HG03025 (cell line): ENCODE results near the gene KMT2C.
"Not testable (repeated sequence)": the region's sequence is repeated elsewhere in the genome, so short reads cannot be mapped to it uniquely, and the experiment has no call there.

Experiments used
- ATAC-seq: cut with Tn5 transposase; IDR thresholded peaks from one replicate; pipeline ENCODE4 v1.9.1; 2021; ENCODE audit warnings: mild to moderate bottlenecking, moderate library complexity; ENCODE audit not compliant: unreplicated experiment, low FRiP score

Gene KMT2C

GRCh38 chr7:152442330-152442835 is 6.6 kb upstream of the KMT2C start:
- ATAC-seq: no peak

- ATAC-seq: not testable (repeated sequence)
Observed at GRCh38 chr7:152441810-152442209, 6.0 kb upstream of the KMT2C start.

GRCh38 chr7:152441168-152441567 is 5.4 kb upstream of the KMT2C start:
- not testable (repeated sequence) for ATAC-seq

- not testable (repeated sequence) for ATAC-seq
Observed at GRCh38 chr7:152438017-152438416, 2.2 kb upstream of the KMT2C start.

GRCh38 chr7:152436931-152437575 is 1.2 kb upstream of the KMT2C start:
- ATAC-seq: not testable (repeated sequence)

GRCh38 chr7:152436111-152436930 is 518 bp upstream of the KMT2C start:
- peak; percentile 44 for ATAC-seq

GRCh38 chr7:152434511-152435383 is 1.1 kb downstream of the KMT2C start:
- ATAC-seq: not testable (repeated sequence)

- ATAC-seq: not testable (repeated sequence)
Observed at GRCh38 chr7:152433721-152434490, 1.9 kb downstream of the KMT2C start.

- ATAC-seq: not testable (repeated sequence)
Observed at GRCh38 chr7:152432735-152433134, 3.1 kb downstream of the KMT2C start.

- no peak for ATAC-seq
Observed at GRCh38 chr7:152430854-152431253, 4.9 kb downstream of the KMT2C start.

- not testable (repeated sequence) for ATAC-seq
Observed at GRCh38 chr7:152430118-152430517, 5.7 kb downstream of the KMT2C start.

- ATAC-seq: no peak
Observed at GRCh38 chr7:152424348-152425108, 11.3 kb downstream of the KMT2C start.

- ATAC-seq: no peak
Observed at GRCh38 chr7:152423991-152424347, 11.8 kb downstream of the KMT2C start.

- not testable (repeated sequence) for ATAC-seq
Observed at GRCh38 chr7:152423171-152423570, 12.6 kb downstream of the KMT2C start.

GRCh38 chr7:152420950-152421349 is 14.9 kb downstream of the KMT2C start:
- ATAC-seq: not testable (repeated sequence)

- ATAC-seq: no peak
Observed at GRCh38 chr7:152419473-152420429, 16.1 kb downstream of the KMT2C start.

- no peak for ATAC-seq
Observed at GRCh38 chr7:152414779-152415178, 21.0 kb downstream of the KMT2C start.

GRCh38 chr7:152411389-152411788 is 24.4 kb downstream of the KMT2C start:
- ATAC-seq: no peak
